ENCODE measurements around the gene ASPG. TPM values are rescaled to one million over a fixed set of nuclear protein-coding genes. Genes with fewer than 3 reads are reported as not detected.

ASPG gene
- total RNA-seq, 2 experiments from 2014 or later = not detected

- Histone ChIP-seq H3K36me3 (ENCODE audit: insufficient read depth, low read length) (no peaks in the 10 kb centered on the region), H3K27me3 (ENCODE audit: control insufficient read depth in 1 of 2, insufficient read depth in 2 of 2, low read length in 2 of 2) (peaks cover 50 to 61% of the 10 kb centered on the region in 2 experiments), H3K4me1 (ENCODE audit: insufficient read depth, low read length) (peaks cover 26% of the 10 kb centered on the region), H3K27ac (ENCODE audit: low read depth in 1 of 2, low read length in 2 of 2) (no peak overlapping the region), H3K4me3 (ENCODE audit: low read length) (no peak overlapping the region), H3K9me3 (ENCODE audit: control insufficient read depth in 1 of 2, insufficient read depth in 1 of 2, low read length in 2 of 2) (peaks cover 0 to 30% of the 10 kb centered on the region in 2 experiments)
- Mint-ChIP-seq H3K27ac (no peak overlapping the region), H3K4me1 (ENCODE audit: low read depth) (peaks cover 4% of the 10 kb centered on the region), H3K9me3 (no peaks in the 10 kb centered on the region), H3K36me3 (ENCODE audit: low read depth) (no peaks in the 10 kb centered on the region), H3K27me3 (peaks cover 52% of the 10 kb centered on the region), H3K4me3 (peak overlapping the region; percentile 63)
- no peak for TF ChIP-seq CTCF (IDR thresholded peaks at IDR 0.05)
- ATAC-seq (ENCODE audit: poor library complexity) (no peak), DNase-seq (peak in 1 of 14 experiments; percentile 4)
- intact Hi-C loops (cut with DNase I, micrococcal nuclease) = loop anchor here (1.0 to 5.0 kb wide), 6 partner anchors 59 to 571 kb away; no protein-coding TSS in a partner anchor
- ChIA-PET POLR2A (interaction anchor here (1.1 kb wide), 1 partner anchor 427 kb away, joined by 7 read pairs; no protein-coding TSS in a partner anchor), CTCF (interaction anchor here (1.2 kb wide), 1 partner anchor 8 kb away, joined by 4 read pairs; no protein-coding TSS in a partner anchor)
Measured at GRCh38 chr14:104136472-104137296, 51.2 kb downstream of the ASPG start.

- Mint-ChIP-seq H3K27ac (no peak overlapping the region), H3K36me3 (ENCODE audit: low read depth) (no peaks in the 10 kb centered on the region), H3K27me3 (peaks cover 43% of the 10 kb centered on the region), H3K4me3 (peak overlapping the region; percentile 63), H3K4me1 (ENCODE audit: low read depth) (peaks cover 4% of the 10 kb centered on the region), H3K9me3 (no peaks in the 10 kb centered on the region)
- Histone ChIP-seq H3K27me3 (ENCODE audit: control insufficient read depth in 1 of 2, insufficient read depth in 2 of 2, low read length in 2 of 2) (peaks cover 50 to 61% of the 10 kb centered on the region in 2 experiments), H3K36me3 (ENCODE audit: insufficient read depth, low read length) (no peaks in the 10 kb centered on the region), H3K27ac (ENCODE audit: low read depth in 1 of 2, low read length in 2 of 2) (no peak overlapping the region), H3K4me1 (ENCODE audit: insufficient read depth, low read length) (peaks cover 26% of the 10 kb centered on the region), H3K4me3 (ENCODE audit: low read length) (peak overlapping the region; percentile 29), H3K9me3 (ENCODE audit: control insufficient read depth in 1 of 2, insufficient read depth in 1 of 2, low read length in 2 of 2) (peaks cover 0 to 30% of the 10 kb centered on the region in 2 experiments)
- intact Hi-C loops (cut with DNase I, micrococcal nuclease) = loop anchor here (1.0 to 5.0 kb wide), 6 partner anchors 60 to 570 kb away; no protein-coding TSS in a partner anchor
- ATAC-seq (ENCODE audit: poor library complexity) (peak; percentile 67), DNase-seq (peak; percentile 15 to 75 (median 55))
- TF ChIP-seq CTCF (IDR thresholded peaks at IDR 0.05) = peak; percentile 83
- ChIA-PET CTCF (interaction anchor here (0.7 to 1.2 kb wide), 4 partner anchors 9 to 502 kb away, joined by 3 to 6 read pairs (median 4); no protein-coding TSS in a partner anchor), POLR2A (interaction anchor here (1.1 kb wide), 1 partner anchor 427 kb away, joined by 7 read pairs; no protein-coding TSS in a partner anchor)
Measured at GRCh38 chr14:104137297-104138097, 52.0 kb downstream of the ASPG start.

All from CD4-positive, alpha-beta T cell (primary cell).